IMR-90 (cell line): ENCODE results near the gene DDX39A. TPM values are rescaled to one million over a fixed set of nuclear protein-coding genes. Genes with fewer than 3 reads are reported as not detected.

Experiments used
- ATAC-seq: fragments of 200-7000 bp; cut with Tn5 transposase; 2 replicates; pipeline ENCODE4 v1.9.1; 2020; ENCODE audit warnings: low read depth, mild to moderate bottlenecking, moderate library complexity
- BruUV-seq: library from RNA; stranded (reverse); fragments of 400-500 nt; replicated peaks from 2 replicates; lab custom pipeline; 2021; lab: Mats Ljungman, UMichigan
- CTCF ChIA-PET: fragments of 300-600 bp; formaldehyde crosslinking; extraction: SDS; loops from one replicate; lab custom pipeline; 2021; ENCODE audit warnings: antibody characterized with exemption; lab: Yijun Ruan, JAX
- POLR2A ChIA-PET: fragments of 300-600 bp; sonication (Branson Sonifier 250); formaldehyde crosslinking; loops from one replicate; lab custom pipeline; 2022; ENCODE audit warnings: antibody characterized with exemption; ENCODE audit not compliant: unreplicated experiment; lab: Charles Lee
- DNase-seq: peaks from one replicate; pipeline ENCODE4 v3.0.0; 2013
- H2AFZ ChIP-seq: replicated peaks from 2 replicates; pipeline ENCODE3; 2013; ENCODE audit warnings: low read length, mild to moderate bottlenecking; ENCODE audit not compliant: poor library complexity
- H2AK5ac ChIP-seq: 2 replicates; pipeline ENCODE4 v1.6.1; 2013; ENCODE audit warnings: low read depth, low read length, inconsistent platforms
- H2AK9ac ChIP-seq: replicated peaks from 2 replicates; pipeline ENCODE3; 2013; ENCODE audit warnings: mild to moderate bottlenecking, low read depth, low read length, moderate library complexity; ENCODE audit not compliant: poor library complexity
- H2BK120ac ChIP-seq: 2 replicates; pipeline ENCODE4 v1.6.1; 2013; ENCODE audit warnings: low read depth, low read length, inconsistent platforms
- H2BK15ac ChIP-seq: 3 replicates; pipeline ENCODE4 v1.6.1; 2013; ENCODE audit warnings: low read depth, low read length, inconsistent platforms
- H2BK20ac ChIP-seq: 2 replicates; pipeline ENCODE4 v1.6.1; 2013; ENCODE audit warnings: low read depth, mild to moderate bottlenecking, inconsistent platforms, low read length, moderate library complexity
- H2BK5ac ChIP-seq: 2 replicates; pipeline ENCODE4 v1.6.1; 2013; ENCODE audit warnings: mild to moderate bottlenecking, low read depth, low read length, inconsistent platforms; ENCODE audit not compliant: poor library complexity, severe bottlenecking
- H3K14ac ChIP-seq: replicated peaks from 2 replicates; pipeline ENCODE4 v1.6.1; 2013; ENCODE audit warnings: low read depth, low read length, inconsistent platforms
- H3K18ac ChIP-seq: 2 replicates; pipeline ENCODE4 v1.6.1; 2013; ENCODE audit warnings: low read depth, low read length, control low read depth
- H3K23ac ChIP-seq: 2 replicates; pipeline ENCODE4 v1.6.1; 2013; ENCODE audit warnings: low read depth, low read length, inconsistent platforms
- H3K27ac ChIP-seq: 2 replicates; pipeline ENCODE4 v1.5.1; 2013; ENCODE audit warnings: mild to moderate bottlenecking, control low read depth, low read length; ENCODE audit not compliant: insufficient read depth
- H3K27me3 ChIP-seq: 2 replicates; pipeline ENCODE4 v1.6.1; 2013; ENCODE audit warnings: low read length; ENCODE audit not compliant: control insufficient read depth, insufficient read depth
- H3K36me3 ChIP-seq: 2 replicates; pipeline ENCODE4 v1.6.1; 2013; ENCODE audit warnings: low read length, mixed read lengths; ENCODE audit not compliant: control insufficient read depth, insufficient read depth
- H3K4ac ChIP-seq: 2 replicates; pipeline ENCODE4 v1.6.1; 2013; ENCODE audit warnings: low read depth, low read length, inconsistent platforms
- H3K4me1 ChIP-seq: 2 replicates; pipeline ENCODE4 v1.6.1; 2013; ENCODE audit warnings: low read length, mixed read lengths; ENCODE audit not compliant: control insufficient read depth, insufficient read depth
- H3K4me2 ChIP-seq: 2 replicates; pipeline ENCODE4 v1.6.1; 2013; ENCODE audit warnings: low read depth, mild to moderate bottlenecking, control low read depth, low read length, moderate library complexity
- H3K4me3 ChIP-seq: 2 replicates; pipeline ENCODE4 v1.5.1; 2013; ENCODE audit warnings: low read depth, mild to moderate bottlenecking, control low read depth, low read length, moderate library complexity; ENCODE audit not compliant: insufficient read depth
- H3K56ac ChIP-seq: 2 replicates; pipeline ENCODE4 v1.6.1; 2013; ENCODE audit warnings: low read length, inconsistent platforms; ENCODE audit not compliant: insufficient read depth; ENCODE audit errors: extremely low read depth
- H3K79me1 ChIP-seq, 2 experiments: 2 replicates each; pipeline ENCODE4 v1.6.1; 2013; ENCODE audit warnings: low read length in 2 of 2, inconsistent platforms in 1 of 2, low read depth in 1 of 2
- H3K9ac ChIP-seq: 2 replicates; pipeline ENCODE4 v1.6.1; 2013; ENCODE audit warnings: low read depth, low read length, control low read depth
- H3K9me1 ChIP-seq: 2 replicates; pipeline ENCODE4 v1.6.1; 2013; ENCODE audit warnings: low read length, inconsistent platforms; ENCODE audit not compliant: insufficient read depth
- H3K9me3 ChIP-seq: 2 replicates; pipeline ENCODE4 v1.6.1; 2013; ENCODE audit warnings: low read length; ENCODE audit not compliant: control insufficient read depth, insufficient read depth
- H4K20me1 ChIP-seq: 2 replicates; pipeline ENCODE4 v1.6.1; 2013; ENCODE audit warnings: low read length, inconsistent platforms; ENCODE audit not compliant: insufficient read depth
- H4K5ac ChIP-seq: 2 replicates; pipeline ENCODE4 v1.6.1; 2013; ENCODE audit warnings: mild to moderate bottlenecking, low read depth, low read length, control low read depth
- H4K8ac ChIP-seq, 2 experiments: 2 replicates each; pipeline ENCODE4 v1.6.1; 2013; ENCODE audit warnings: low read depth in 2 of 2, low read length in 2 of 2, control low read depth in 1 of 2, inconsistent platforms in 1 of 2
- H4K91ac ChIP-seq: 2 replicates; pipeline ENCODE4 v1.6.1; 2013; ENCODE audit warnings: low read depth, low read length, inconsistent platforms; ENCODE audit not compliant: insufficient read depth
- CHD1 ChIP-seq: IDR thresholded peaks from 2 replicates; pipeline ENCODE4 v1.6.1; 2012; ENCODE audit warnings: low read depth, low read length, improper control_type of control experiment
- MAFK ChIP-seq: IDR thresholded peaks from 2 replicates; pipeline ENCODE4 v1.6.1; 2012; ENCODE audit warnings: low read depth, low read length, improper control_type of control experiment
- NFE2L2 ChIP-seq: fragments of 150-350 bp; IDR thresholded peaks from 2 replicates; pipeline ENCODE4 v1.6.1; 2016; ENCODE audit warnings: low read depth, mild to moderate bottlenecking, low read length
- POLR2A ChIP-seq: IDR thresholded peaks from 2 replicates; pipeline ENCODE4 v1.6.1; 2012; ENCODE audit warnings: mild to moderate bottlenecking, low read depth, low read length
- SMC3 ChIP-seq: fragments of 150-350 bp; IDR thresholded peaks from 2 replicates; pipeline ENCODE4 v1.6.1; 2016; ENCODE audit warnings: low read depth, mild to moderate bottlenecking, antibody characterized with exemption, low read length, moderate library complexity
- WGBS, 2 experiments: methylation state at CpG; one replicate each; pipeline versions ENCODE4 v1.1.5 to v1.1.7; 2013; ENCODE audit warnings: missing lambda C conversion rate in 2 of 2; ENCODE audit not compliant: insufficient read length in 1 of 2; ENCODE audit errors: extremely low coverage in 2 of 2; 5-methylcytosine and 5-hydroxymethylcytosine counted together
- dilution Hi-C: fragments of 300-500 bp; cut with HindIII; formaldehyde crosslinking; loops from one replicate; pipeline ENCODE4 v1.14.3; 2018; ENCODE audit warnings: low sequenced_read_pairs; ENCODE audit not compliant: unreplicated experiment
- in situ Hi-C: fragments of 300-500 bp; cut with MboI; formaldehyde crosslinking; loops from 3 replicates; pipeline ENCODE4 v1.14.3; 2019; ENCODE audit warnings: low sequenced_read_pairs, inconsistent platforms, mixed read lengths
- intact Hi-C: fragments of 100-400 bp; cut with micrococcal nuclease; formaldehyde crosslinking; loops from 2 replicates; pipeline ENCODE4 v1.10.0; 2022
- polyA plus RNA-seq, 3 experiments: library from polyadenylated mRNA; depleted of rRNA; stranded (reverse); fragments of >200 nt; gene quantifications; 2 replicates each; pipeline ENCODE4 v1.2.3, GENCODE V29; 2012; ENCODE audit warnings: low replicate concordance in 1 of 3
- total RNA-seq: library from RNA; depleted of rRNA; stranded (reverse); fragments of >200 nt; gene quantifications from 2 replicates; pipeline ENCODE4 v1.2.3, GENCODE V29; 2012
- TF ChIP-seq, protein P1 (sequence below): fragments of 150-350 bp; IDR thresholded peaks from 2 replicates; pipeline ENCODE4 v1.6.1; 2017; ENCODE audit warnings: mild to moderate bottlenecking, antibody characterized with exemption, low read length, low read depth
- TF ChIP-seq, protein P2 (sequence below): conservative IDR thresholded peaks from 2 replicates; pipeline ENCODE4 v1.5.1; 2012; ENCODE audit warnings: mild to moderate bottlenecking, low read depth, low read length, improper control_type of control experiment

The DDX39A gene
- total and polyA plus RNA-seq, 2 of the 4 experiments (the other 2 are of a cell fraction), result 82.5 to 83.0 TPM

DNA sequence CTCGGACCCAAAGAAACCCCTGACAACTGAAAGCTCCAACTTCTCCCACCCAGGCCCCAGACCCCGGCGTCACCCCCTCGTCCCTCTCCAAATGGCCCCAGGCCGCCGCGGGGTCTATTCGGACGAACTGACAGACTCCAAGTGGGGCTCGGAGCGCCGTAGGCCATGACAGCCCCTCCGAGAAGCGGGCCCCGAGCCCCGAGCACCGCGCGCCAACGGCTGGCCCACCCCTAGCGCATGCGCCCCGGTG lies 360 bp downstream of the DDX39A start:
- no peaks in the 10 kb centered on the region for H3K27me3 ChIP-seq
- peak overlapping the region; percentile 34 to 37; a peak in 3 of 4 replicates for H4K8ac ChIP-seq
- H3K79me1 ChIP-seq, result peaks cover 0 to 24% of the 10 kb centered on the region in 2 experiments; a peak in 2 of 4 replicates
- 1% methylated on average over 18 of the region's 23 CpGs; no CpG with 5 or more reads in 1 of the 2 experiments for WGBS, 2 experiments
- ChIA-PET POLR2A (no interaction called here), CTCF (no interaction called here)
- peak overlapping the region; percentile 46; the same call in 1 of the 2 replicates for H3K14ac ChIP-seq
- peak overlapping the region; percentile 79 for H3K9ac ChIP-seq
- dilution Hi-C loops, result no loop called here
- no peak overlapping the region for H2BK20ac ChIP-seq
- no peak overlapping the region for H2BK15ac ChIP-seq
- H3K18ac ChIP-seq, result no peak overlapping the region
- H2AK9ac ChIP-seq, result peak overlapping the region; percentile 91
- peak; percentile 77 for ATAC-seq
- peaks cover 8% of the 10 kb centered on the region; the same call in 1 of the 2 replicates for H3K4me1 ChIP-seq
- no peak overlapping the region for H4K91ac ChIP-seq
- no peak overlapping the region; the same call in 1 of the 2 replicates for H2BK120ac ChIP-seq
- no TSS peak for BruUV-seq
- H3K4ac ChIP-seq, result peak overlapping the region; percentile 42
- intact Hi-C loops, result no loop called here
- DNase-seq, result no peak
- in situ Hi-C loops, result no loop called here
- peak overlapping the region; percentile 96 for H3K4me2 ChIP-seq
- 0 out of 2 replicates have a peak overlapping the region, but pooled peaks have one; percentile 59 for H3K23ac ChIP-seq
- peaks cover 39% of the 10 kb centered on the region for H4K20me1 ChIP-seq
- H3K9me3 ChIP-seq, result no peaks in the 10 kb centered on the region
- H2AFZ ChIP-seq, result peak overlapping the region; percentile 95
- peak overlapping the region; percentile 72 for H2BK5ac ChIP-seq
- H3K56ac ChIP-seq, result peak overlapping the region; percentile 86
- no peak for TF ChIP-seq MAFK
- no peak for TF ChIP-seq NFE2L2
- no peak for TF ChIP-seq SMC3
- TF ChIP-seq, protein P1, sequence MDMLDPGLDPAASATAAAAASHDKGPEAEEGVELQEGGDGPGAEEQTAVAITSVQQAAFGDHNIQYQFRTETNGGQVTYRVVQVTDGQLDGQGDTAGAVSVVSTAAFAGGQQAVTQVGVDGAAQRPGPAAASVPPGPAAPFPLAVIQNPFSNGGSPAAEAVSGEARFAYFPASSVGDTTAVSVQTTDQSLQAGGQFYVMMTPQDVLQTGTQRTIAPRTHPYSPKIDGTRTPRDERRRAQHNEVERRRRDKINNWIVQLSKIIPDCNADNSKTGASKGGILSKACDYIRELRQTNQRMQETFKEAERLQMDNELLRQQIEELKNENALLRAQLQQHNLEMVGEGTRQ, result no peak
- TF ChIP-seq POLR2A, result no peak
- TF ChIP-seq CHD1, result no peak
- TF ChIP-seq, protein P2, sequence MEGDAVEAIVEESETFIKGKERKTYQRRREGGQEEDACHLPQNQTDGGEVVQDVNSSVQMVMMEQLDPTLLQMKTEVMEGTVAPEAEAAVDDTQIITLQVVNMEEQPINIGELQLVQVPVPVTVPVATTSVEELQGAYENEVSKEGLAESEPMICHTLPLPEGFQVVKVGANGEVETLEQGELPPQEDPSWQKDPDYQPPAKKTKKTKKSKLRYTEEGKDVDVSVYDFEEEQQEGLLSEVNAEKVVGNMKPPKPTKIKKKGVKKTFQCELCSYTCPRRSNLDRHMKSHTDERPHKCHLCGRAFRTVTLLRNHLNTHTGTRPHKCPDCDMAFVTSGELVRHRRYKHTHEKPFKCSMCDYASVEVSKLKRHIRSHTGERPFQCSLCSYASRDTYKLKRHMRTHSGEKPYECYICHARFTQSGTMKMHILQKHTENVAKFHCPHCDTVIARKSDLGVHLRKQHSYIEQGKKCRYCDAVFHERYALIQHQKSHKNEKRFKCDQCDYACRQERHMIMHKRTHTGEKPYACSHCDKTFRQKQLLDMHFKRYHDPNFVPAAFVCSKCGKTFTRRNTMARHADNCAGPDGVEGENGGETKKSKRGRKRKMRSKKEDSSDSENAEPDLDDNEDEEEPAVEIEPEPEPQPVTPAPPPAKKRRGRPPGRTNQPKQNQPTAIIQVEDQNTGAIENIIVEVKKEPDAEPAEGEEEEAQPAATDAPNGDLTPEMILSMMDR, result no peak
- no peak overlapping the region for H4K5ac ChIP-seq
- H3K4me3 ChIP-seq, result peak overlapping the region; percentile 77
- no peaks in the 10 kb centered on the region; the same call in 1 of the 2 replicates for H3K36me3 ChIP-seq
- peaks cover 9% of the 10 kb centered on the region; the same call in 1 of the 2 replicates for H3K9me1 ChIP-seq
- 0 out of 2 replicates have a peak overlapping the region, but pooled peaks have one; percentile 32 for H2AK5ac ChIP-seq
- H3K27ac ChIP-seq, result peak overlapping the region; percentile 91
